Gastrocnemius medialis (tissue), 4 donors: ENCODE data around the gene SYNJ1. TPM values are rescaled to one million over a fixed set of nuclear protein-coding genes. Genes with fewer than 3 reads are reported as not detected.

ENCODE experiments used
- ATAC-seq, 2 donors: fragments of 150-250 bp; one replicate each; pipeline ENCODE4 v1.9.1; 2016
- DNase-seq, 2 donors: peaks; one replicate each; pipeline ENCODE4 v3.0.0-alpha.2; 2019
- H3K27ac ChIP-seq, 4 donors: fragments of 200-600 bp; sonication (generic); 1 replicate in 1 of 4; 2 replicates in 3 of 4; pipeline ENCODE4 v1.5.1; 2016 to 2018; ENCODE audit warnings: mild to moderate bottlenecking in 2 of 4, moderate library complexity in 1 of 4
- H3K27me3 ChIP-seq, 3 donors: fragments of 200-600 bp; sonication (generic) in 2 of 3; 1 replicate in 1 of 3; 2 replicates in 2 of 3; pipeline versions ENCODE4 v1.5.1 to v1.6.0; 2016 to 2019; ENCODE audit warnings: mild to moderate bottlenecking in 1 of 3, moderate library complexity in 1 of 3
- H3K36me3 ChIP-seq, 2 donors: fragments of 200-600 bp; sonication (generic) in 1 of 2; one replicate each; pipeline ENCODE4 v1.5.1; 2017 to 2018
- H3K4me1 ChIP-seq, 2 donors: fragments of 200-600 bp; sonication (generic) in 1 of 2; one replicate each; pipeline ENCODE4 v1.5.1; 2016 to 2017; ENCODE audit warnings: mild to moderate bottlenecking in 2 of 2
- H3K4me3 ChIP-seq, 4 donors: fragments of 200-600 bp; sonication (generic) in 3 of 4; 1 replicate in 1 of 4; 2 replicates in 3 of 4; pipeline ENCODE4 v1.5.1; 2016 to 2019; ENCODE audit warnings: mild to moderate bottlenecking in 2 of 4
- H3K9me3 ChIP-seq, 3 donors: fragments of 200-600 bp; sonication (generic) in 2 of 3; 1 replicate in 1 of 3; 2 replicates in 2 of 3; pipeline ENCODE4 v1.5.1; 2016 to 2019
- POLR2A ChIP-seq, 2 donors: fragments of 450-650 bp; IDR thresholded peaks; one replicate each; pipeline ENCODE4 v1.6.1; 2017; ENCODE audit warnings: antibody characterized with exemption in 2 of 2, mild to moderate bottlenecking in 2 of 2, moderate library complexity in 2 of 2
- in situ Hi-C, 4 donors: fragments of 200-750 bp; cut with MboI; loops; one replicate each; pipeline versions ENCODE4 v1.15.0 to v1.8.0; 2017; ENCODE audit warnings: low sequenced_read_pairs in 4 of 4
- intact Hi-C: fragments of 100-400 bp; cut with DNase I; formaldehyde crosslinking; loops from one replicate; pipeline ENCODE4 v1.15.1; 2023; ENCODE audit warnings: low total_unique reads
- total RNA-seq, 4 donors: library from RNA; depleted of rRNA; stranded (reverse); fragments of >200 nt; gene quantifications; one replicate each; pipeline versions ENCODE4 v1.1.0 to v1.2.3, GENCODE V29; 2016
- TF ChIP-seq, protein P1 (sequence below), 5 experiments: fragments of 450-650 bp in 3 of 5; fragments of 200-600 bp in 2 of 5; sonication (generic) in 2 of 5; IDR thresholded peaks in 4 of 5; conservative IDR thresholded peaks in 1 of 5; 1 replicate in 4 of 5; 2 replicates in 1 of 5; pipeline ENCODE4 v1.5.1; 2016 to 2019; ENCODE audit warnings: antibody characterized with exemption in 5 of 5, mild to moderate bottlenecking in 3 of 5, moderate library complexity in 3 of 5

The SYNJ1 gene
- total RNA-seq, 4 donors from 2014 or later = 10.0 to 34.8 (median 10.8) TPM

DNA sequence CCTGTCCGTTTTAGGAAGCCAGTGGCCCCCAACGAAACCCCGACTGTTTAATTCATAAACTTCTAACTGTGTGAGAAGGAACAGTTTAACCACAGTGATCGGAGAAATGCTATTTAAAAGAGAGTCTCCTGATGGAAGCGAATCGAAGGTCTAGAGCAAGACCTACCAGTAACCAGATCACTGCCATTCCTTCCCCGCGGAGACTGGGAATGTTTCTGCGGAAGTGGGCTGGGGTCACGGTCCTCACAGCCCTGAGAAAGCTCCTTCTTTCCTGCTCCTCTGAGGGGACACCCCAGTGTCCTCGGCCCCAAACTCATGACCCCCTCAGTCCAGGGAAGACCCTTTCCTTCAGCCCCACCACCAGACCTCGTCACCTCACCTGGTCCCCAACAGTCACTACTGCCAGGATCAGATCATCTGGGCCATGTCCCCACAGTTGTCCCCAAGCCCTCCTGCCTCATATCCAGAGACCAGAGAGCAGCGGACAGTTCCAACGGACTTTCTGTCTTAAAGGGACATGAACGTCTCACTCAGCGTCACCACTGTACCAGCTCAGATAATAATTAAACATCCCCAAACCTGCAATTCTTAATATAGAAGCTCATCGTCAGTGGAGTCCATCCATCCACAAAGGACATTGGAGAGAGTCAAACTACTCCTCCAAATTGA lies 142.6 kb downstream of the SYNJ1 start, which contains the start of gene TCP10L:
TCP10L (minus strand) TSS at position 482 of the 669 bp plus-strand sequence. CDS start 1,219 bp downstream, outside the sequence.
- Histone ChIP-seq H3K27ac (no peak within 1 kb of the TSS), H3K4me3 (no peak within 1 kb of the TSS), H3K36me3 (no peaks in the 10 kb centered on the region), H3K4me1 (no peaks in the 10 kb centered on the region), H3K9me3 (no peaks in the 10 kb centered on the region), H3K27me3 (no peaks in the 10 kb centered on the region)
- intact Hi-C loops = no loop called here
- TF ChIP-seq, protein P1, sequence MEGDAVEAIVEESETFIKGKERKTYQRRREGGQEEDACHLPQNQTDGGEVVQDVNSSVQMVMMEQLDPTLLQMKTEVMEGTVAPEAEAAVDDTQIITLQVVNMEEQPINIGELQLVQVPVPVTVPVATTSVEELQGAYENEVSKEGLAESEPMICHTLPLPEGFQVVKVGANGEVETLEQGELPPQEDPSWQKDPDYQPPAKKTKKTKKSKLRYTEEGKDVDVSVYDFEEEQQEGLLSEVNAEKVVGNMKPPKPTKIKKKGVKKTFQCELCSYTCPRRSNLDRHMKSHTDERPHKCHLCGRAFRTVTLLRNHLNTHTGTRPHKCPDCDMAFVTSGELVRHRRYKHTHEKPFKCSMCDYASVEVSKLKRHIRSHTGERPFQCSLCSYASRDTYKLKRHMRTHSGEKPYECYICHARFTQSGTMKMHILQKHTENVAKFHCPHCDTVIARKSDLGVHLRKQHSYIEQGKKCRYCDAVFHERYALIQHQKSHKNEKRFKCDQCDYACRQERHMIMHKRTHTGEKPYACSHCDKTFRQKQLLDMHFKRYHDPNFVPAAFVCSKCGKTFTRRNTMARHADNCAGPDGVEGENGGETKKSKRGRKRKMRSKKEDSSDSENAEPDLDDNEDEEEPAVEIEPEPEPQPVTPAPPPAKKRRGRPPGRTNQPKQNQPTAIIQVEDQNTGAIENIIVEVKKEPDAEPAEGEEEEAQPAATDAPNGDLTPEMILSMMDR (IDR thresholded peaks at IDR 0.05 in 4 of 5, conservative IDR thresholded peaks at IDR 0.05 in 1 of 5) = no peak
- TF ChIP-seq POLR2A (IDR thresholded peaks at IDR 0.05) = no peak
- DNase-seq = no peak
- in situ Hi-C loops = no loop called here
- no peak for ATAC-seq

DNA sequence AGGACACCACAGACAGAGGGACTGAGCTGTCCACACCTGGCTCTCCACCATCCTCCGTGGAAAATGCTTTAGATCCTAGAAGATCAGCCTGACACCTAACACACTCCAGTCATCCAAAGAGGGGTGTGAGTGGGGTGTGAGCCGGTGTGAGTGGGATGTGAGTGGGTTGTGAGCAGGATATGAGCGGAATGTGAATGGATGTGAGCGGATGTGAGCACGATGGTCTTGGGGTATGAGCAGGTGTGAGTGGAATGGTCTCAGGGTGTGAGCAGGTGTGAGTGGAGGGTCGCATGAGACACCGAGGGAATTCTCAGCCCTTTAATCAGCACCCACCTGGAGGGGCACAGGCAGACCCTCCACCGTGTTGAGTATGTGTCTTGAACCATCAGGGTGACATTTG lies 143.3 kb downstream of the SYNJ1 start:
- no peak for ATAC-seq

DNA sequence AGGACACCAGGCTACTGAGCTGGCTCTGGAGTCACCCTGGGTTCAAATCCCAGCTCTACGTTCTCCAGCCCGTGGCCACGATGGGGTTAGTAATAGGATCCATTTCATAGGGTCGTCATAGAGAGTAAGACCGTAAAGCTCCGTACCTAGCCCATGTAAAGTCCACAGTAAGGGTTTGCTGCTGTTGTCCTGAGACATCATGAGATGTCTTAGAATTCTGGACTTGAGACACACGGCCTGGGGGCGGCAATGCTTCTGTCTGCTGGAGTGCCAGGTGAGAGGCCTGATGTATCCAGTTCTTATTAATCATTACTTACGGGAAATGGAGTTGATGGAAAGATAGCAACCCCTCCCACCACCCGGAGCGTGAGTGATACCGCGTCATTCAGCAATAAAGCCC lies 146.1 kb downstream of the SYNJ1 start:
- TF ChIP-seq, protein P1 (IDR thresholded peaks at IDR 0.05 in 4 of 5, conservative IDR thresholded peaks at IDR 0.05 in 1 of 5) = no peak
- no peak for TF ChIP-seq POLR2A (IDR thresholded peaks at IDR 0.05)
- no peak for ATAC-seq
- no peaks in the 10 kb centered on the region for H3K27me3 ChIP-seq
- DNase-seq = no peak
- no peak overlapping the region for H3K4me3 ChIP-seq
- H3K27ac ChIP-seq = no peak overlapping the region
- in situ Hi-C loops = no loop called here
- intact Hi-C loops = no loop called here
- H3K36me3 ChIP-seq = peaks cover 0 to 8% of the 10 kb centered on the region in 2 donors
- no peaks in the 10 kb centered on the region for H3K9me3 ChIP-seq
- H3K4me1 ChIP-seq = no peaks in the 10 kb centered on the region

More for the DNA sequence above, 143.3 kb downstream of the SYNJ1 start:
- no peaks in the 10 kb centered on the region for H3K9me3 ChIP-seq
- intact Hi-C loops = no loop called here
- no peak for DNase-seq
- no peak overlapping the region for H3K4me3 ChIP-seq
- no peak for TF ChIP-seq POLR2A (IDR thresholded peaks at IDR 0.05)
- TF ChIP-seq, protein P1 (IDR thresholded peaks at IDR 0.05 in 4 of 5, conservative IDR thresholded peaks at IDR 0.05 in 1 of 5) = no peak
- H3K36me3 ChIP-seq = no peaks in the 10 kb centered on the region
- no peaks in the 10 kb centered on the region for H3K4me1 ChIP-seq
- H3K27me3 ChIP-seq = no peaks in the 10 kb centered on the region
- no peak overlapping the region for H3K27ac ChIP-seq
- in situ Hi-C loops = no loop called here

DNA sequence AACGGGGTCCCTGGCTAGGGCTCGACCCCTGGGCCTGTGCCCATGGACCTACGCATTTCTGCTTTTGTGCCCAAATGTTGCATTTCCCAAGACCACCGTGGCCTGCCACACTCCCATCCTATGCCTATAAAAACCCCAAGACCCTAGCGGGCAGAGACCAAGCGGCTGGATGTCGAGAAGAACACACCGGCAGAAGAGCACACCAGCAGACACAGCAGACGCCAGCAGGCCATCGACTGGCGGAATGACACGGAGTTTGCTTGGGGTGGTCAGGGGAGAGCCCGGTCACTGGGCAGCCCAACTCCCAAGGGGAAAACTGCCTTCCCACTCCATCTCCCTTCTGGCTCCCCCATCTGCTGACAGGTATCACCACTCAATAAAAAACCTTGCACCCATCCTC lies 146.9 kb downstream of the SYNJ1 start:
- no peak overlapping the region for H3K4me3 ChIP-seq
- DNase-seq = no peak
- in situ Hi-C loops (no loop called here), intact Hi-C loops (no loop called here)
- no peaks in the 10 kb centered on the region for H3K9me3 ChIP-seq
- H3K4me1 ChIP-seq = no peaks in the 10 kb centered on the region
- H3K27ac ChIP-seq = no peak overlapping the region
- no peak for ATAC-seq
- peaks cover 0 to 8% of the 10 kb centered on the region in 2 donors for H3K36me3 ChIP-seq
- no peak for TF ChIP-seq POLR2A (IDR thresholded peaks at IDR 0.05)
- TF ChIP-seq, protein P1 (IDR thresholded peaks at IDR 0.05 in 4 of 5, conservative IDR thresholded peaks at IDR 0.05 in 1 of 5) = no peak
- no peaks in the 10 kb centered on the region for H3K27me3 ChIP-seq

Other genes starting within 250 kb of the SYNJ1 start
- under 1 TPM; 0.19 to 0.36 (median 0.33) TPM for gene TCP10L, start 142.5 kb downstream of the SYNJ1 start, total RNA-seq
- 10 to 100 TPM; 21.4 to 45.6 (median 38.2) TPM for gene CFAP298, start 115.6 kb downstream of the SYNJ1 start, total RNA-seq
- gene PAXBP1, start 43.7 kb upstream of the SYNJ1 start, total RNA-seq = 10 to 100 TPM; 11.9 to 27.5 (median 17.3) TPM